Nephron progenitor cell (in vitro differentiated cells): ENCODE data around the gene PYGO2.

Source experiments
- DNase-seq: peaks from one replicate; pipeline ENCODE4 v3.0.0; 2021
- H3K27ac Mint-ChIP-seq: 2 replicates; pipeline ENCODE4 v1.8.0; 2021; ENCODE audit warnings: mild to moderate bottlenecking, moderate library complexity, mixed read lengths
- H3K27me3 Mint-ChIP-seq: 2 replicates; pipeline ENCODE4 v1.8.0; 2021; ENCODE audit warnings: mild to moderate bottlenecking, low read depth, mixed read lengths; ENCODE audit not compliant: poor library complexity
- H3K36me3 Mint-ChIP-seq: 2 replicates; pipeline ENCODE4 v1.8.0; 2021; ENCODE audit warnings: low read depth, mixed read lengths
- H3K4me1 Mint-ChIP-seq: 2 replicates; pipeline ENCODE4 v1.8.0; 2021; ENCODE audit warnings: mixed read lengths
- H3K4me3 Mint-ChIP-seq: 2 replicates; pipeline ENCODE4 v1.8.0; 2021; ENCODE audit warnings: mild to moderate bottlenecking, moderate library complexity, mixed read lengths
- H3K9me3 Mint-ChIP-seq: 2 replicates; pipeline ENCODE4 v1.8.0; 2021; ENCODE audit warnings: mild to moderate bottlenecking, moderate library complexity, mixed read lengths
- TF ChIP-seq, protein P1 (sequence below): fragments of 200-600 bp; sonication (generic); IDR thresholded peaks from 2 replicates; pipeline ENCODE4 v1.5.0; 2021; ENCODE audit warnings: antibody characterized with exemption

Gene PYGO2

DNA sequence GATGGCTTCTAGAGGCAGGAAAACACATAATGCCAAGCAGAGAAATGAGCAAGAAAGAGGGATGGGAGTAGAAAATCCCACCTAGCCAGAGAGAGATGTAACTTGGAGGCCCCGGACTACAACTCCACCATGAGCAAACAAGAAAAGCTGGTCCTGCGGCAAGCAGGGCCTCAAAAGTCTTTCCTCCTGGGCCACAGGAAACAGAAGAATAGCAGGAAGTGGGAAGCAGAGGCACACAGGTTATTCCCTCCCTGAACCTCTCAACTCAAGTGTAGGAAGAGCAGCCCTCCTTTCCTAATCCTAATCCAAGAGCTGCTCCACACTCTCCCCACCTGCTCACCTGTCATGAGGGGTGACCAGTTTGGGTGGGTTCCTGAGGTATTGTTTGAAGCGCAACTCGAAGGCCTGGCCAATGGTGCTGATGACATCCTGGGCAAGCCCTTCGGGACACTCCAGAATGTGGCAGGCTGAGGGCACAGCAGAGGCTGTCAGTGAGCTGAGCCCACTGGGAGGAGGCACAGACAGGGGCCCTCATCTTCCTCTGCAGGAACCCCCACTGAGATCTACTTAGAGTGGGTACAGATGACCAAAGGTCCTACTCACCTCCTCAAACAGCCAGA, 5.9 kb upstream of the PYGO2 start:
- H3K27me3 Mint-ChIP-seq = no peaks in the 10 kb centered on the region
- H3K36me3 Mint-ChIP-seq = peaks cover 42% of the 10 kb centered on the region
- H3K9me3 Mint-ChIP-seq = no peaks in the 10 kb centered on the region
- peak overlapping the region; percentile 85 for H3K27ac Mint-ChIP-seq
- H3K4me3 Mint-ChIP-seq = peak overlapping the region; percentile 88
- TF ChIP-seq, protein P1, sequence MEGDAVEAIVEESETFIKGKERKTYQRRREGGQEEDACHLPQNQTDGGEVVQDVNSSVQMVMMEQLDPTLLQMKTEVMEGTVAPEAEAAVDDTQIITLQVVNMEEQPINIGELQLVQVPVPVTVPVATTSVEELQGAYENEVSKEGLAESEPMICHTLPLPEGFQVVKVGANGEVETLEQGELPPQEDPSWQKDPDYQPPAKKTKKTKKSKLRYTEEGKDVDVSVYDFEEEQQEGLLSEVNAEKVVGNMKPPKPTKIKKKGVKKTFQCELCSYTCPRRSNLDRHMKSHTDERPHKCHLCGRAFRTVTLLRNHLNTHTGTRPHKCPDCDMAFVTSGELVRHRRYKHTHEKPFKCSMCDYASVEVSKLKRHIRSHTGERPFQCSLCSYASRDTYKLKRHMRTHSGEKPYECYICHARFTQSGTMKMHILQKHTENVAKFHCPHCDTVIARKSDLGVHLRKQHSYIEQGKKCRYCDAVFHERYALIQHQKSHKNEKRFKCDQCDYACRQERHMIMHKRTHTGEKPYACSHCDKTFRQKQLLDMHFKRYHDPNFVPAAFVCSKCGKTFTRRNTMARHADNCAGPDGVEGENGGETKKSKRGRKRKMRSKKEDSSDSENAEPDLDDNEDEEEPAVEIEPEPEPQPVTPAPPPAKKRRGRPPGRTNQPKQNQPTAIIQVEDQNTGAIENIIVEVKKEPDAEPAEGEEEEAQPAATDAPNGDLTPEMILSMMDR = no peak
- H3K4me1 Mint-ChIP-seq = peaks cover 62% of the 10 kb centered on the region
- DNase-seq = no peak

DNA sequence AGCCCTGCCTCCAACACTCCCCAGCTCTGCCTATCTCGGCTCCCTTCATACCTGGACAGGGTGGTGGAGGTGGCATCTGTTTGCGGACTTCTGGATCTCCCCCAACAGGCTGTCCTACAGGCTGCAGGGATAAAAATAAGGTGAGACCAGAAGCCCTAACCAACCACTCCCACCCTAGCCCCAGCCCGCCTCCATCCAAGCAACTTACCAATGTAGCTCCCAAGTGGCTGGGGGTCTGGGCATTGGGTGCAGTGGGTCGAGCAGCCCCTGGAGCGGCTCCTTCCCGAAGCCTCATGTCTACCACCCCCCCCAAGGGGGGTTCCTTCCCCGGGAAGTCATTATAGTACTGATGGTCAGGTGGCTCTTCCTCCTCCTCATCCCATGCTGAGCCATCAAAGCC, 4.5 kb upstream of the PYGO2 start:
- H3K27me3 Mint-ChIP-seq = no peaks in the 10 kb centered on the region
- H3K4me1 Mint-ChIP-seq = peaks cover 57% of the 10 kb centered on the region

DNA sequence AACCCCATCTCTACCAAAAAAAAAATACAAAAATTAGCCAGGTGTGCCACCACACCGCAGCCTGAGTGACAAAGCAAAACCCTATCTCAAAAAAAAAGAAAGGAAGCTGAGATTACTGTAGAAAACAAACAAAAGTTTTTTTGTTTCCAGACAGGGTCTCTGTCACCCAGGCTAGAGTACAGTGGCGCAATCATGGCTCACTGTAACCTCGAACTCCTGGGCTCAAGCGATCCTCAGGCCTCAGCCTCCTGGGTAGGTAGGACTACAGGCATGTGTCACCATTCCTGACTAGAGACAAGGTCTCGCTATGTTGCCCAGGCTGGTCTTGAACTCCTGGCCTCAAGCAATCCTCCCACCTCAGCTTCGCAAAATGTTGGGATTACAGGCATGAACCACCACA, 2.8 kb upstream of the PYGO2 start:
- DNase-seq = no peak
- H3K36me3 Mint-ChIP-seq = peaks cover 42% of the 10 kb centered on the region
- peak overlapping the region; percentile 78 for H3K27ac Mint-ChIP-seq
- H3K9me3 Mint-ChIP-seq = no peaks in the 10 kb centered on the region
- TF ChIP-seq, protein P1 = no peak
- no peak overlapping the region for H3K4me3 Mint-ChIP-seq
- no peaks in the 10 kb centered on the region for H3K27me3 Mint-ChIP-seq
- peaks cover 56% of the 10 kb centered on the region for H3K4me1 Mint-ChIP-seq

More for the DNA sequence above, 4.5 kb upstream of the PYGO2 start:
- TF ChIP-seq, protein P1 = no peak
- H3K27ac Mint-ChIP-seq = no peak overlapping the region
- H3K9me3 Mint-ChIP-seq = no peaks in the 10 kb centered on the region
- no peak overlapping the region for H3K4me3 Mint-ChIP-seq
- peaks cover 42% of the 10 kb centered on the region for H3K36me3 Mint-ChIP-seq
- DNase-seq = no peak

DNA sequence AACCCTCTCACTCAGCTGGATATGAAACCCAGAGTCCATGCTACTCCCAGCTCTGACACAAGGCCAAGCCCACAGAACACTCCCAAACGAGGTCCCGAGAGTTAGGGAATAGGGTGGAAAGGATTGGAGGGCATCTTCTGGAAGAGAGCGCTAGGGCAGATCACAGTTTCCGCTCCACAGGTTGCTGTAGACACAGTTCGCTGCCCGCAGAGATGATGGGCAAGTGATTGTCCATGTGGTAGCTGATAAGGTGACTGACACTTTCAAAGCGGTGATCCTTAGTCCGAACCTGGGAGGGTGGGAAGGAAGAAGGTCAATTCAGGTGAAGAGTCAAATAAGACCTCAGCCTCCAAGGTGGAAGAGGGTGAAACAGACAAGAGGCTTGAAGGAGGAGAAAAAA, 2.1 kb upstream of the PYGO2 start:
- H3K36me3 Mint-ChIP-seq = peaks cover 42% of the 10 kb centered on the region
- H3K4me3 Mint-ChIP-seq = no peak overlapping the region

DNA sequence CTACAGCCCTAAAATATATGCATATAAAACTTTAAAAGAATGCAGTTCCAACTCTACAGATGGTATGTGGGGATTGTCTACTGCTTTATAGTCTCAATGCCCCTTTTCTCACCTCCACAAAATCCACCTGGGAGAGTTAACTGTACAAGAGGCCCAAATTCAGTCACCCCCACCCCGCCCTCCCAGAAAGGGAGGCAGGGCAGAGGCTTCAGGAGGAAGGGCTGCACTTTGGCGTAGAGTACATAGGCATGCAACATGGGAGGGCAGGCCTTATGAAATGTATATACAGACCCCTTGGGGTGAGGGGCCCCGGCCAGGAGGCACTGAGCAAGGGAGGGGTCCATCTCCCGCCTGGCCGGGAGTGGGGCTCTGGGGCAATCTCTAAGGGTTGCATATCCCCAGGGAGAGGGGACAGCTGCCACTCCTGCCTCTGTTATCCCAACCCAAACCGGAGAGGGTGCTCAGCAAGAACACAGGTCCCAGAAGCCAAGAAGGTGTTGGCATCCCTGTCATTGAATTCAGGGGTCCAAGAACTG, 1.3 kb upstream of the PYGO2 start:
- no peak for DNase-seq
- Mint-ChIP-seq H3K27ac (peak overlapping the region; percentile 59), H3K27me3 (no peaks in the 10 kb centered on the region), H3K4me3 (peak overlapping the region; percentile 89), H3K9me3 (no peaks in the 10 kb centered on the region), H3K36me3 (peaks cover 40% of the 10 kb centered on the region), H3K4me1 (peaks cover 41% of the 10 kb centered on the region)
- TF ChIP-seq, protein P1 = no peak

More for the DNA sequence above, 2.1 kb upstream of the PYGO2 start:
- no peak for DNase-seq
- TF ChIP-seq, protein P1 = no peak
- H3K4me1 Mint-ChIP-seq = peaks cover 49% of the 10 kb centered on the region
- no peaks in the 10 kb centered on the region for H3K9me3 Mint-ChIP-seq
- peak overlapping the region; percentile 79 for H3K27ac Mint-ChIP-seq
- no peaks in the 10 kb centered on the region for H3K27me3 Mint-ChIP-seq
